Mucosa of stomach (tissue), 1 donor: Measurements from ENCODE around the gene EXOSC9.

Source experiments
- H3K27me3 ChIP-seq: one replicate; pipeline ENCODE4 v1.7.0; 2013; ENCODE audit warnings: mild to moderate bottlenecking, low read length; ENCODE audit not compliant: control insufficient read depth, insufficient read depth
- H3K36me3 ChIP-seq: one replicate; pipeline ENCODE4 v1.7.0; 2013; ENCODE audit warnings: low read length; ENCODE audit not compliant: control insufficient read depth, insufficient read depth
- H3K4me1 ChIP-seq: one replicate; pipeline ENCODE4 v1.7.0; 2013; ENCODE audit warnings: mild to moderate bottlenecking, low read length; ENCODE audit not compliant: control insufficient read depth, insufficient read depth
- H3K4me3 ChIP-seq: one replicate; pipeline ENCODE4 v1.7.0; 2013; ENCODE audit warnings: low read length
- H3K9ac ChIP-seq: one replicate; pipeline ENCODE4 v1.7.0; 2013; ENCODE audit warnings: mild to moderate bottlenecking, low read length, moderate library complexity
- H3K9me3 ChIP-seq: one replicate; pipeline ENCODE4 v1.7.0; 2013; ENCODE audit warnings: mild to moderate bottlenecking, low read length, moderate library complexity; ENCODE audit not compliant: control insufficient read depth
- donor health status: Pancreatic carcinoma.

Gene EXOSC9

GRCh38 chr4:121842862-121843261 lies 41.7 kb downstream of the EXOSC9 start:
- Histone ChIP-seq H3K4me3 (no peak overlapping the region), H3K9ac (no peak overlapping the region), H3K27me3 (no peaks in the 10 kb centered on the region), H3K4me1 (no peaks in the 10 kb centered on the region), H3K36me3 (peaks cover 5% of the 10 kb centered on the region), H3K9me3 (no peaks in the 10 kb centered on the region)

GRCh38 chr4:121846662-121847061 lies 45.5 kb downstream of the EXOSC9 start:
- Histone ChIP-seq H3K9ac (no peak overlapping the region), H3K9me3 (no peaks in the 10 kb centered on the region), H3K4me3 (no peak overlapping the region), H3K27me3 (no peaks in the 10 kb centered on the region), H3K4me1 (no peaks in the 10 kb centered on the region), H3K36me3 (peaks cover 5% of the 10 kb centered on the region)

- Histone ChIP-seq H3K36me3 (no peaks in the 10 kb centered on the region), H3K27me3 (no peaks in the 10 kb centered on the region), H3K4me3 (no peak overlapping the region), H3K4me1 (no peaks in the 10 kb centered on the region), H3K9ac (no peak overlapping the region), H3K9me3 (no peaks in the 10 kb centered on the region)
Measured at GRCh38 chr4:121851354-121851753, 50.2 kb downstream of the EXOSC9 start.

- H3K9ac ChIP-seq: no peak overlapping the region
- no peaks in the 10 kb centered on the region for H3K9me3 ChIP-seq
- H3K27me3 ChIP-seq: no peaks in the 10 kb centered on the region
- no peaks in the 10 kb centered on the region for H3K4me1 ChIP-seq
- H3K36me3 ChIP-seq: no peaks in the 10 kb centered on the region
- H3K4me3 ChIP-seq: no peak overlapping the region
Measured at GRCh38 chr4:121860121-121860520, 59.0 kb downstream of the EXOSC9 start.

- Histone ChIP-seq H3K9me3 (no peaks in the 10 kb centered on the region), H3K9ac (no peak overlapping the region), H3K4me3 (no peak overlapping the region), H3K27me3 (no peaks in the 10 kb centered on the region), H3K36me3 (no peaks in the 10 kb centered on the region), H3K4me1 (no peaks in the 10 kb centered on the region)
Measured at GRCh38 chr4:121861426-121861825, 60.3 kb downstream of the EXOSC9 start.

GRCh38 chr4:121863799-121864198 lies 62.7 kb downstream of the EXOSC9 start:
- Histone ChIP-seq H3K4me1 (no peaks in the 10 kb centered on the region), H3K36me3 (no peaks in the 10 kb centered on the region), H3K27me3 (no peaks in the 10 kb centered on the region), H3K4me3 (no peak overlapping the region), H3K9ac (no peak overlapping the region), H3K9me3 (no peaks in the 10 kb centered on the region)
